Kidney (tissue), 14 donors: Measurements from ENCODE around the gene APOA4. TPM values are rescaled to one million over a fixed set of nuclear protein-coding genes. Genes with fewer than 3 reads are reported as not detected.

Experiments used
- DNase-seq, 5 donors: peaks; one replicate each; pipeline ENCODE4 v3.0.0-alpha.2; 2013 to 2020
- FAIRE-seq: peaks from 2 replicates; lab custom pipeline; 2012; peaks lifted over from hg19 to GRCh38; lab: Jason Lieb, UNC
- H3K27ac ChIP-seq, 2 donors: one replicate each; pipeline ENCODE4 v1.7.0; 2013; ENCODE audit warnings: low read depth in 2 of 2, low read length in 2 of 2, inconsistent platforms in 1 of 2
- H3K27me3 ChIP-seq: one replicate; pipeline ENCODE4 v1.7.1; 2013; ENCODE audit warnings: low read length, inconsistent platforms; ENCODE audit not compliant: control insufficient read depth, insufficient read depth
- H3K36me3 ChIP-seq, 3 donors: one replicate each; pipeline versions ENCODE4 v1.7.0 to v1.7.1; 2013; ENCODE audit warnings: low read length in 3 of 3, control low read depth in 1 of 3, inconsistent platforms in 1 of 3; ENCODE audit not compliant: insufficient read depth in 3 of 3, control insufficient read depth in 2 of 3
- H3K4me1 ChIP-seq, 3 donors: one replicate each; pipeline versions ENCODE4 v1.7.0 to v1.7.1; 2013; ENCODE audit warnings: low read length in 3 of 3, inconsistent platforms in 1 of 3, low read depth in 1 of 3; ENCODE audit not compliant: control insufficient read depth in 2 of 3, insufficient read depth in 2 of 3
- H3K4me3 ChIP-seq, 3 donors: one replicate each; pipeline versions ENCODE4 v1.7.0 to v1.8.1; 2013; ENCODE audit warnings: low read length in 3 of 3, control low read depth in 1 of 3, inconsistent platforms in 1 of 3
- H3K9ac ChIP-seq, 3 donors: one replicate each; pipeline versions ENCODE4 v1.7.0 to v1.7.1; 2013; ENCODE audit warnings: low read length in 3 of 3, control low read depth in 1 of 3, inconsistent platforms in 1 of 3
- H3K9me3 ChIP-seq, 3 donors: one replicate each; pipeline versions ENCODE4 v1.7.0 to v1.7.1; 2013; ENCODE audit warnings: low read length in 3 of 3, control low read depth in 1 of 3, inconsistent platforms in 1 of 3; ENCODE audit not compliant: control insufficient read depth in 2 of 3, insufficient read depth in 1 of 3
- intact Hi-C: fragments of 100-400 bp; cut with DNase I; formaldehyde crosslinking; loops from one replicate; pipeline ENCODE4 v1.11.1; 2022
- polyA plus RNA-seq: library from polyadenylated mRNA; stranded (reverse); fragments of 350-450 nt; fragmentation: Illumina TruSeq; extraction: RNeasy Lipid Tissue Mini Kit (QIAGEN cat#74804); gene quantifications from one replicate; pipeline ENCODE4 v1.2.3, GENCODE V29; 2014; ENCODE audit warnings: low read depth, low replicate concordance; ENCODE audit not compliant: insufficient read depth
- total RNA-seq: library from RNA; stranded (reverse); fragmentation: NEBNext Ultra II Directional; extraction: Animal tissue kit (Norgen Biotek cat#: 25700); gene quantifications from one replicate; pipeline ENCODE4 v1.2.1, GENCODE V29; 2021
- TF ChIP-seq, protein P1 (sequence below): IDR thresholded peaks from 3 replicates; pipeline ENCODE4 v1.5.1; 2012; ENCODE audit warnings: mild to moderate bottlenecking, moderate library complexity, borderline replicate concordance; ENCODE audit not compliant: insufficient read depth; ENCODE audit errors: extremely low read depth
- donor health status: control.
- donor health status: control.
- donor health status: control.
- donor health status: control.
- donor health status: control.
- donor health status: DM: yes; HTN: yes; CAD: no.
- donor health status: Normal renal cell carcinoma (clear cell type).

Gene APOA4
- total and polyA plus RNA-seq, 2 donors from 2014 or later: 0.80 TPM; not detected in 1

DNA sequence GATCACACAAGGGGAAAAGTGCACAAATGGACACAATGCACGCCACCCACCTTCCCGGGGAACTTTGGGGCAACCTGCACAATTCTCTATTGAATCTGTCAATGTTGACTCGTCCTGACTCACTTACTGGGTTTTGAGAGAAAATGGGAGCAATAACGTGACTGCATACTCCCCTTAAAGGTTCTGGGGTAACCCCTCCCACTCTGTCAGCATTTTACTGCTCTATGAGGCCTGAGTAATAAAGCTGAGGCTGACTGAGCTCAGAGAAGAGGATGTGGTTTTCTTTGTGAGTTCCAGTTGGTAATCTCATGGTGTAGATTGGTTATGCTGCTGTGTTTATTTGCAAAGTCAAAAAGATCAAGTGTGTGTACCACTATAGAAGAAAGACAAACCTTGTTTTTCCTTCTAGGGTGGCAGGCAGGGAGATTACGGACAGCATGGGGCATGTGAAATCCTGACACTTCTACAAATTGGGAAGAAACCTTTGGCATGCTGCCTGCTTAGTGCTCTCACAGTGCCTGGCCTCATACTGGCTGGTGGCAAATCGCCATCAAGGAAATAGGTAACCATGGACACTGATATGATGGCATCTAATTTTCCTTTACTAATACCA, 30.5 kb upstream of the APOA4 start:
- TF ChIP-seq, protein P1, sequence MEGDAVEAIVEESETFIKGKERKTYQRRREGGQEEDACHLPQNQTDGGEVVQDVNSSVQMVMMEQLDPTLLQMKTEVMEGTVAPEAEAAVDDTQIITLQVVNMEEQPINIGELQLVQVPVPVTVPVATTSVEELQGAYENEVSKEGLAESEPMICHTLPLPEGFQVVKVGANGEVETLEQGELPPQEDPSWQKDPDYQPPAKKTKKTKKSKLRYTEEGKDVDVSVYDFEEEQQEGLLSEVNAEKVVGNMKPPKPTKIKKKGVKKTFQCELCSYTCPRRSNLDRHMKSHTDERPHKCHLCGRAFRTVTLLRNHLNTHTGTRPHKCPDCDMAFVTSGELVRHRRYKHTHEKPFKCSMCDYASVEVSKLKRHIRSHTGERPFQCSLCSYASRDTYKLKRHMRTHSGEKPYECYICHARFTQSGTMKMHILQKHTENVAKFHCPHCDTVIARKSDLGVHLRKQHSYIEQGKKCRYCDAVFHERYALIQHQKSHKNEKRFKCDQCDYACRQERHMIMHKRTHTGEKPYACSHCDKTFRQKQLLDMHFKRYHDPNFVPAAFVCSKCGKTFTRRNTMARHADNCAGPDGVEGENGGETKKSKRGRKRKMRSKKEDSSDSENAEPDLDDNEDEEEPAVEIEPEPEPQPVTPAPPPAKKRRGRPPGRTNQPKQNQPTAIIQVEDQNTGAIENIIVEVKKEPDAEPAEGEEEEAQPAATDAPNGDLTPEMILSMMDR: no peak
- intact Hi-C loops: no loop called here
- no peak for DNase-seq
- H3K27me3 ChIP-seq: no peaks in the 10 kb centered on the region
- H3K9ac ChIP-seq: no peak overlapping the region
- no peak overlapping the region for H3K27ac ChIP-seq
- H3K4me3 ChIP-seq: no peak overlapping the region
- H3K4me1 ChIP-seq: peaks cover 0 to 5% (median 0%) of the 10 kb centered on the region in 3 donors
- no peaks in the 10 kb centered on the region for H3K9me3 ChIP-seq
- no peak for FAIRE-seq
- H3K36me3 ChIP-seq: peaks cover 2 to 28% (median 28%) of the 10 kb centered on the region in 3 donors

DNA sequence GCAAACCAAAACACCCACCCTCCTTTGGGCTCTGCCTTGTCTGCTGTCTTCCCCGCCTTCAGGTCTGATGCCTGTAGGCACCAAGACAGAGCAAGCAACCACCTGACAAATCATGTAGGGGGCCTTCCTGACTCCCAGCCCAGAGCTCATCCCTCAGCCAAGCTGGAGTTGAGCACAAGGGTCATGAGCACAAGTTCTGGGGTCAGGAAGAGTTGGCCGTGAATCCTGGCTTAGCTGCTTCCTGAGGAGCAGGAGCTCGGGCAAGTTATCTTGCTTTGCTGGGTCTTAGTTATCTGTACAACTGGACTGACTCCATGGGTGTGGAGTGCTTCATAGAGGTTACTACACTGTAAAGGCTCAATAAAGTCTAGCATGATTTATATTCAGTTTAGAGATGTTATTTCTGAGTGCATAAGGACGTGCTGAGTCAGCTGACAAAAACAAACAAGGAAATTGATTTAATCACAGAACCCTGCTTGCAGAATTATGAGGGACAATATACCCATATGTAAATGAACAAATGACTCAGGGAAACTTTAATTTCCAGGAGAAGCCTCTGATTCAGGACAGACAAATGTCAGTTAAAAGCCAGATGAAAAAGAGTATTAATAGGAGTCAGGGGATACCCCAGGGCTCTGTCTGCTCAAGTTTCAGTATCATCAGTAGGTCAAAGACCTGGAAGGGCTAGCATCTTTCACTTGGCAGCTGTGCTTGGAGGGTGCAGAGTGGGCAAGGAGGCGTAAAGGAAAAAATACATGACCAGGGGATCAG, 29.3 kb upstream of the APOA4 start:
- Histone ChIP-seq H3K4me1 (peaks cover 0 to 5% (median 0%) of the 10 kb centered on the region in 3 donors), H3K9ac (no peak overlapping the region), H3K4me3 (no peak overlapping the region), H3K36me3 (peaks cover 0 to 25% (median 20%) of the 10 kb centered on the region in 3 donors), H3K9me3 (no peaks in the 10 kb centered on the region), H3K27me3 (no peaks in the 10 kb centered on the region), H3K27ac (no peak overlapping the region)
- DNase-seq (peak in 2 of 5 donors; percentile 3 to 27), FAIRE-seq (no peak)
- TF ChIP-seq, protein P1: no peak
- intact Hi-C loops: no loop called here

DNA sequence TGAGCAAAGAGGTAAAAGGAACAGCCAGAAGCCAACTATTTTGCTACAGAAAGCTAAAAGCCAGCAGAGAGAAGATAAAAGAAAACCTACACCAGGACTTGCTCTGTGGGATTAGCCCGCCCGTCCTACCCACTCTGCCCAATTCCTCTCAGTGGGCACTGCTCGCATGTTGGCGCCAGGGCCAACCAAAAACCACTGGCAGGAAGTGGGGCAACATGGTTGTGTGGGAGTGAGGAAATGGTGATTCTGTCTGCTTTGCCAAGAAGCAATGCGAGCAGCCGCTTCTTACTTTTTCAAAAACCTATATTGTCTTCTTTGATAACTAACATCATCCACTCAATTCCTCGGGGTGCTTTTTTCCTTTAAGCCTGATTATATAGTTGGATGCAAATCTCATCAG, 28.5 kb upstream of the APOA4 start:
- no peak overlapping the region for H3K9ac ChIP-seq
- H3K4me1 ChIP-seq: peaks cover 0 to 5% (median 0%) of the 10 kb centered on the region in 3 donors
- no peak overlapping the region for H3K27ac ChIP-seq
- intact Hi-C loops: no loop called here
- DNase-seq (no peak), FAIRE-seq (no peak)
- no peaks in the 10 kb centered on the region for H3K9me3 ChIP-seq
- no peaks in the 10 kb centered on the region for H3K27me3 ChIP-seq
- H3K36me3 ChIP-seq: peaks cover 4 to 26% (median 18%) of the 10 kb centered on the region in 3 donors
- TF ChIP-seq, protein P1: no peak
- no peak overlapping the region for H3K4me3 ChIP-seq
